ENCODE data around the gene CENPO. TPM values are rescaled to one million over a fixed set of nuclear protein-coding genes. Genes with fewer than 3 reads are reported as not detected.

CENPO gene
- total RNA-seq, 1 donor from 2014 or later, result 69.3 TPM

GRCh38 chr2:24771764-24772586 lies 21.2 kb upstream of the CENPO start:
- TF ChIP-seq CTCF (conservative IDR thresholded peaks at IDR 0.05), result no peak
- no peaks in the 10 kb centered on the region for H3K4me1 Mint-ChIP-seq
- no peaks in the 10 kb centered on the region for H3K9me3 Mint-ChIP-seq
- H3K27ac Mint-ChIP-seq (ENCODE audit: unreplicated experiment), result no peak overlapping the region
- H3K27me3 Mint-ChIP-seq (ENCODE audit: low read depth), result no peaks in the 10 kb centered on the region
- peaks cover 14% of the 10 kb centered on the region for H3K36me3 Mint-ChIP-seq (ENCODE audit: low read depth)
- DNase-seq (ENCODE audit: low read depth, low spot score), result no peak
- no peak overlapping the region for H3K4me3 Mint-ChIP-seq

GRCh38 chr2:24774373-24774772 lies 18.9 kb upstream of the CENPO start:
- Mint-ChIP-seq H3K9me3 (no peaks in the 10 kb centered on the region), H3K4me1 (no peaks in the 10 kb centered on the region), H3K27ac (ENCODE audit: unreplicated experiment) (no peak overlapping the region), H3K4me3 (no peak overlapping the region), H3K36me3 (ENCODE audit: low read depth) (peaks cover 14% of the 10 kb centered on the region), H3K27me3 (ENCODE audit: low read depth) (no peaks in the 10 kb centered on the region)
- no peak for DNase-seq (ENCODE audit: low read depth, low spot score)
- no peak for TF ChIP-seq CTCF (conservative IDR thresholded peaks at IDR 0.05)

- Mint-ChIP-seq H3K9me3 (peaks cover 2% of the 10 kb centered on the region), H3K4me1 (peaks cover 5% of the 10 kb centered on the region), H3K27ac (ENCODE audit: unreplicated experiment) (no peak overlapping the region), H3K36me3 (ENCODE audit: low read depth) (peaks cover 3% of the 10 kb centered on the region), H3K27me3 (ENCODE audit: low read depth) (no peaks in the 10 kb centered on the region), H3K4me3 (no peak overlapping the region)
- no peak for TF ChIP-seq CTCF (conservative IDR thresholded peaks at IDR 0.05)
- no peak for DNase-seq (ENCODE audit: low read depth, low spot score)
Measured at GRCh38 chr2:24779116-24779515, 14.1 kb upstream of the CENPO start.

GRCh38 chr2:24783641-24784040 lies 9.6 kb upstream of the CENPO start:
- Mint-ChIP-seq H3K9me3 (peaks cover 5% of the 10 kb centered on the region), H3K27ac (ENCODE audit: unreplicated experiment) (peak overlapping the region; percentile 4)

GRCh38 chr2:24785671-24786321 lies 7.4 kb upstream of the CENPO start:
- Mint-ChIP-seq H3K4me3 (no peak overlapping the region), H3K27ac (ENCODE audit: unreplicated experiment) (no peak overlapping the region), H3K36me3 (ENCODE audit: low read depth) (peaks cover 3% of the 10 kb centered on the region), H3K27me3 (ENCODE audit: low read depth) (no peaks in the 10 kb centered on the region), H3K4me1 (peaks cover 25% of the 10 kb centered on the region), H3K9me3 (peaks cover 5% of the 10 kb centered on the region)
- TF ChIP-seq CTCF (conservative IDR thresholded peaks at IDR 0.05), result no peak
- no peak for DNase-seq (ENCODE audit: low read depth, low spot score)

More at GRCh38 chr2:24783641-24784040, 9.6 kb upstream of the CENPO start:
- H3K27me3 Mint-ChIP-seq (ENCODE audit: low read depth), result no peaks in the 10 kb centered on the region
- H3K4me1 Mint-ChIP-seq, result peaks cover 16% of the 10 kb centered on the region
- DNase-seq (ENCODE audit: low read depth, low spot score), result no peak
- peaks cover 3% of the 10 kb centered on the region for H3K36me3 Mint-ChIP-seq (ENCODE audit: low read depth)
- no peak for TF ChIP-seq CTCF (conservative IDR thresholded peaks at IDR 0.05)
- no peak overlapping the region for H3K4me3 Mint-ChIP-seq

Data from neural crest cell (in vitro differentiated cells).